Measurements from ENCODE around the gene ALKBH8. TPM values are rescaled to one million over a fixed set of nuclear protein-coding genes. Genes with fewer than 3 reads are reported as not detected.
"Not testable (repeated sequence)": the region's sequence is repeated elsewhere in the genome, so short reads cannot be mapped to it uniquely, and the experiment has no call there.

The ALKBH8 gene
- total RNA-seq, 4 donors from 2014 or later: 5.6 to 14.5 (median 9.2) TPM

DNA sequence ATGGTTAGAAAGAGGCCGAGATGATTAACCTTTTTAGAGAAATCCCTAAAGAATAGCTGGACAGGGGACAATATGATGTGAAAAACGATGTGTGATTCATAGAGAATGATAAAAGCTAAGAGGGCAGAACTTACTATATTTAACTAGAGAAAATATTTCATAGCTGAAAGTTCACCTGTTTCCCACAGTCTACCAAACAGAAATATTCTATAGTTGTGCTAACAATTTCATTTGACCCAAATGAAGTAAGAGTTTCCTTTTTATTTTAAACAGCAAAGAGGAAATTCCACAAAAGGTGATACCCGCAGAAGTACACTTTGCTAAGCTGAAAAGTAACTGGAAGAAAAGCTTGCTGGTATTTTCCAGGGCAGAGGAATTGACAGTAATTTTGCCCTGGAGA, 26.7 kb downstream of the ALKBH8 start:
- H3K4me3 ChIP-seq (ENCODE audit: low read depth, poor library complexity, severe bottlenecking): no peak overlapping the region
- intact Hi-C loops (cut with DNase I; ENCODE audit: low total_unique reads): no loop called here
- no peak for TF ChIP-seq POLR2A (IDR thresholded peaks at IDR 0.05)
- TF ChIP-seq, protein P1, sequence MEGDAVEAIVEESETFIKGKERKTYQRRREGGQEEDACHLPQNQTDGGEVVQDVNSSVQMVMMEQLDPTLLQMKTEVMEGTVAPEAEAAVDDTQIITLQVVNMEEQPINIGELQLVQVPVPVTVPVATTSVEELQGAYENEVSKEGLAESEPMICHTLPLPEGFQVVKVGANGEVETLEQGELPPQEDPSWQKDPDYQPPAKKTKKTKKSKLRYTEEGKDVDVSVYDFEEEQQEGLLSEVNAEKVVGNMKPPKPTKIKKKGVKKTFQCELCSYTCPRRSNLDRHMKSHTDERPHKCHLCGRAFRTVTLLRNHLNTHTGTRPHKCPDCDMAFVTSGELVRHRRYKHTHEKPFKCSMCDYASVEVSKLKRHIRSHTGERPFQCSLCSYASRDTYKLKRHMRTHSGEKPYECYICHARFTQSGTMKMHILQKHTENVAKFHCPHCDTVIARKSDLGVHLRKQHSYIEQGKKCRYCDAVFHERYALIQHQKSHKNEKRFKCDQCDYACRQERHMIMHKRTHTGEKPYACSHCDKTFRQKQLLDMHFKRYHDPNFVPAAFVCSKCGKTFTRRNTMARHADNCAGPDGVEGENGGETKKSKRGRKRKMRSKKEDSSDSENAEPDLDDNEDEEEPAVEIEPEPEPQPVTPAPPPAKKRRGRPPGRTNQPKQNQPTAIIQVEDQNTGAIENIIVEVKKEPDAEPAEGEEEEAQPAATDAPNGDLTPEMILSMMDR (IDR thresholded peaks at IDR 0.05): no peak
- 81 to 86% methylated on average over 3 of the region's 3 CpGs for WGBS, 2 donors
- no peak for DNase-seq (ENCODE audit: low spot score in 2 of 2)

- no peak for DNase-seq (ENCODE audit: low spot score in 2 of 2)
- intact Hi-C loops (cut with DNase I; ENCODE audit: low total_unique reads): no loop called here
- H3K4me3 ChIP-seq (ENCODE audit: low read depth, poor library complexity, severe bottlenecking): no peak overlapping the region
- no peak for TF ChIP-seq POLR2A (IDR thresholded peaks at IDR 0.05)
- TF ChIP-seq, protein P1 (IDR thresholded peaks at IDR 0.05): no peak
These were observed 27.3 kb downstream of the ALKBH8 start for GRCh38 chr11:107538239-107538638.

DNA sequence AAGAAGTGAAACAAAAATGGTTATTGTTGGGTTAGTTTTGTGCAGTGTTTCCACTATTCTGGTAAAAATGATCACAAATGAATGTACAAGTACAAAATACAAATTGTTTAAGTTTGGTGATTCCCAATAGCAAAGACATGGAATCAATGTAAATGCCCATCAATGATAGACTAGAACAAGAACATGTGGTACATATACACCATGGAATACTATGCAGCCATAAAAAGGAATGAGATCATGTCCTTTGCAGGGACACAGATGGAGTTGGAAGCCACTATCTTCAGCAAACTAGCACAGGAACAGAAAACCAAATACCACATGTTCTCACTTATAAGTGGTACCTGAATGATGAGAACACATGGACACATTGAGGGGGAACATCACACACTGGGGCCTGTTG, 28.4 kb downstream of the ALKBH8 start:
- intact Hi-C loops (cut with DNase I; ENCODE audit: low total_unique reads); DNase-seq (ENCODE audit: low spot score in 2 of 2); H3K4me3 ChIP-seq (ENCODE audit: low read depth, poor library complexity, severe bottlenecking): not testable (repeated sequence)

DNA sequence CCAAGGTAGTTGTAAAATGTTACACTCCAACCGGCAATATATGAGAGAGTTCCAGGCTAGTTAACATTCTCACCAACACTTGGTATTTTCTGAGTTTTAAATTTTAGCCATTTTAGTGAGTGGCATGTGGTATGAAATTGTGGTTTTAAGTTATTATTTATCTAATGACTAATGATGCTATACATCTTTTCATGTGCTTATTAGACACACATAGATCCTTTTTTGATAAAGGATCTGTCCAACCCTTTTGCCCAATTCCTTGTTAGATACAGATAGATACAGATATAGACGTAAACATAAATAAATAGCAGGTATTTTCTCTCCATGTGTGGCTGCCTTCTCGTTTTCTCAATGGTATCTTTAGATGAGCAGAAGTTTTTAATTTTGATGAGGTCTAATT, 39.3 kb downstream of the ALKBH8 start:
- intact Hi-C loops (cut with DNase I; ENCODE audit: low total_unique reads): no loop called here
- 93 to 95% methylated on average over 3 of the region's 3 CpGs for WGBS, 2 donors
- no peak for DNase-seq (ENCODE audit: low spot score in 2 of 2)
- H3K4me3 ChIP-seq (ENCODE audit: low read depth, poor library complexity, severe bottlenecking): no peak overlapping the region
- TF ChIP-seq, protein P1 (IDR thresholded peaks at IDR 0.05): no peak
- TF ChIP-seq POLR2A (IDR thresholded peaks at IDR 0.05): no peak

GRCh38 chr11:107508858-107509244, 56.7 kb downstream of the ALKBH8 start:
- TF ChIP-seq, protein P1 (IDR thresholded peaks at IDR 0.05): no peak
- TF ChIP-seq POLR2A (IDR thresholded peaks at IDR 0.05): no peak
- no peak for DNase-seq (ENCODE audit: low spot score in 2 of 2)
- WGBS, 2 donors: 91 to 95% methylated on average over 2 of the region's 2 CpGs
- intact Hi-C loops (cut with DNase I; ENCODE audit: low total_unique reads): no loop called here
- H3K4me3 ChIP-seq (ENCODE audit: low read depth, poor library complexity, severe bottlenecking): no peak overlapping the region

GRCh38 chr11:107508201-107508857, 57.2 kb downstream of the ALKBH8 start:
- no peak overlapping the region for H3K4me3 ChIP-seq (ENCODE audit: low read depth, poor library complexity, severe bottlenecking)
- WGBS, 2 donors: 98 to 99% methylated on average over 6 of the region's 6 CpGs
- DNase-seq (ENCODE audit: low spot score in 2 of 2): no peak
- TF ChIP-seq POLR2A (IDR thresholded peaks at IDR 0.05): no peak
- TF ChIP-seq, protein P1 (IDR thresholded peaks at IDR 0.05): no peak
- intact Hi-C loops (cut with DNase I; ENCODE audit: low total_unique reads): no loop called here
